Neural progenitor cell (in vitro differentiated cells): ENCODE data around the gene VCAN. TPM values are rescaled to one million over a fixed set of nuclear protein-coding genes. Genes with fewer than 3 reads are reported as not detected.

Experiments used
- DNase-seq: peaks from one replicate; pipeline ENCODE4 v3.0.0-alpha.2; 2016; ENCODE audit warnings: low spot score
- H2AFZ ChIP-seq: fragments of 200-600 bp; sonication (generic); replicated peaks from 2 replicates; pipeline ENCODE4 v1.6.1; 2016; ENCODE audit warnings: antibody characterized with exemption
- H3F3A ChIP-seq: fragments of 200-600 bp; sonication (generic); 2 replicates; pipeline ENCODE4 v1.6.1; 2016; ENCODE audit warnings: antibody characterized with exemption, low read depth
- H3K27ac ChIP-seq: fragments of 200-600 bp; sonication (generic); 2 replicates; pipeline ENCODE4 v1.5.1; 2016; ENCODE audit warnings: mild to moderate bottlenecking
- H3K27me3 ChIP-seq: fragments of 200-600 bp; sonication (generic); 2 replicates; pipeline ENCODE4 v1.6.1; 2016; ENCODE audit warnings: mild to moderate bottlenecking, moderate library complexity
- H3K36me3 ChIP-seq: fragments of 200-600 bp; sonication (generic); 2 replicates; pipeline ENCODE4 v1.5.1; 2016
- H3K4me1 ChIP-seq: fragments of 200-600 bp; sonication (generic); 2 replicates; pipeline ENCODE4 v1.6.1; 2016; ENCODE audit warnings: mixed run types
- H3K4me2 ChIP-seq: fragments of 200-600 bp; sonication (generic); 2 replicates; pipeline ENCODE4 v1.6.1; 2016
- H3K4me3 ChIP-seq: fragments of 200-600 bp; sonication (generic); 2 replicates; pipeline ENCODE4 v1.5.1; 2016
- H3K79me2 ChIP-seq: fragments of 200-600 bp; sonication (generic); 2 replicates; pipeline ENCODE4 v1.6.1; 2016; ENCODE audit warnings: low read depth
- H3K9ac ChIP-seq: fragments of 200-600 bp; sonication (generic); 2 replicates; pipeline ENCODE4 v1.6.1; 2016
- H3K9me3 ChIP-seq: fragments of 200-600 bp; sonication (generic); 2 replicates; pipeline ENCODE4 v1.5.1; 2016; ENCODE audit warnings: low read depth
- H4K20me1 ChIP-seq: fragments of 200-600 bp; sonication (generic); 2 replicates; pipeline ENCODE4 v1.6.1; 2016; ENCODE audit warnings: low read depth
- H3K27ac Mint-ChIP-seq: 3 replicates; pipeline ENCODE4 v1.8.0; 2021; ENCODE audit warnings: mixed read lengths
- H3K27me3 Mint-ChIP-seq: 2 replicates; pipeline ENCODE4 v1.8.0; 2022; ENCODE audit warnings: low read depth, mild to moderate bottlenecking, inconsistent platforms, moderate library complexity, mixed read lengths; ENCODE audit not compliant: insufficient read depth
- H3K36me3 Mint-ChIP-seq: 3 replicates; pipeline ENCODE4 v1.8.0; 2021; ENCODE audit warnings: mixed read lengths
- H3K4me1 Mint-ChIP-seq: 3 replicates; pipeline ENCODE4 v1.8.0; 2021; ENCODE audit warnings: mixed read lengths
- H3K4me3 Mint-ChIP-seq: 3 replicates; pipeline ENCODE4 v1.8.0; 2021; ENCODE audit warnings: mild to moderate bottlenecking, moderate library complexity, mixed read lengths
- H3K9me3 Mint-ChIP-seq: 3 replicates; pipeline ENCODE4 v1.8.0; 2020; ENCODE audit warnings: mixed read lengths
- EZH2 ChIP-seq: fragments of 200-600 bp; sonication (generic); IDR thresholded peaks from 2 replicates; pipeline ENCODE4 v1.6.1; 2017; ENCODE audit warnings: antibody characterized with exemption, mild to moderate bottlenecking, moderate library complexity
- EZH2phosphoT487 ChIP-seq: fragments of 200-600 bp; sonication (generic); IDR thresholded peaks from 2 replicates; pipeline ENCODE4 v1.6.1; 2017; ENCODE audit warnings: antibody characterized with exemption
- total RNA-seq: library from RNA; depleted of rRNA; stranded (reverse); fragments of >200 nt; gene quantifications from 2 replicates; pipeline ENCODE4 v1.2.3, GENCODE V29; 2015; ENCODE audit warnings: low replicate concordance
- TF ChIP-seq, protein P1 (sequence below): fragments of 200-600 bp; sonication (generic); IDR thresholded peaks from 2 replicates; pipeline ENCODE4 v1.5.1; 2017; ENCODE audit warnings: antibody characterized with exemption, mild to moderate bottlenecking

VCAN gene
- total RNA-seq, 1 donor from 2014 or later = 101 TPM

- Histone ChIP-seq H3F3A (peaks cover 57% of the 10 kb centered on the region), H4K20me1 (peaks cover 7% of the 10 kb centered on the region), H3K4me1 (peaks cover 21% of the 10 kb centered on the region), H3K4me3 (peak overlapping the region; percentile 83), H3K9me3 (no peaks in the 10 kb centered on the region), H3K9ac (no peak overlapping the region), H3K79me2 (peaks cover 78% of the 10 kb centered on the region), H2AFZ (no peak overlapping the region), H3K27ac (no peak overlapping the region), H3K36me3 (peaks cover 3% of the 10 kb centered on the region), H3K4me2 (peak overlapping the region; percentile 83), H3K27me3 (no peaks in the 10 kb centered on the region)
- Mint-ChIP-seq H3K36me3 (peaks cover 43% of the 10 kb centered on the region), H3K9me3 (peaks cover 13% of the 10 kb centered on the region), H3K4me1 (peaks cover 20% of the 10 kb centered on the region), H3K4me3 (peak overlapping the region; percentile 95), H3K27me3 (peaks cover 2% of the 10 kb centered on the region), H3K27ac (peak overlapping the region; percentile 1)
- TF ChIP-seq EZH2phosphoT487 = no peak
- TF ChIP-seq, protein P1, sequence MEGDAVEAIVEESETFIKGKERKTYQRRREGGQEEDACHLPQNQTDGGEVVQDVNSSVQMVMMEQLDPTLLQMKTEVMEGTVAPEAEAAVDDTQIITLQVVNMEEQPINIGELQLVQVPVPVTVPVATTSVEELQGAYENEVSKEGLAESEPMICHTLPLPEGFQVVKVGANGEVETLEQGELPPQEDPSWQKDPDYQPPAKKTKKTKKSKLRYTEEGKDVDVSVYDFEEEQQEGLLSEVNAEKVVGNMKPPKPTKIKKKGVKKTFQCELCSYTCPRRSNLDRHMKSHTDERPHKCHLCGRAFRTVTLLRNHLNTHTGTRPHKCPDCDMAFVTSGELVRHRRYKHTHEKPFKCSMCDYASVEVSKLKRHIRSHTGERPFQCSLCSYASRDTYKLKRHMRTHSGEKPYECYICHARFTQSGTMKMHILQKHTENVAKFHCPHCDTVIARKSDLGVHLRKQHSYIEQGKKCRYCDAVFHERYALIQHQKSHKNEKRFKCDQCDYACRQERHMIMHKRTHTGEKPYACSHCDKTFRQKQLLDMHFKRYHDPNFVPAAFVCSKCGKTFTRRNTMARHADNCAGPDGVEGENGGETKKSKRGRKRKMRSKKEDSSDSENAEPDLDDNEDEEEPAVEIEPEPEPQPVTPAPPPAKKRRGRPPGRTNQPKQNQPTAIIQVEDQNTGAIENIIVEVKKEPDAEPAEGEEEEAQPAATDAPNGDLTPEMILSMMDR = no peak
- no peak for TF ChIP-seq EZH2
- DNase-seq = peak; percentile 24
These were observed 4.6 kb downstream of the VCAN start for GRCh38 chr5:83475935-83476814.

- Histone ChIP-seq H3F3A (peaks cover under 1% of the 10 kb centered on the region), H3K4me3 (no peak overlapping the region), H3K36me3 (peaks cover 8% of the 10 kb centered on the region), H3K79me2 (peaks cover 46% of the 10 kb centered on the region), H3K27me3 (no peaks in the 10 kb centered on the region), H3K4me2 (no peak overlapping the region), H3K9me3 (no peaks in the 10 kb centered on the region), H3K9ac (no peak overlapping the region), H3K27ac (no peak overlapping the region), H4K20me1 (no peaks in the 10 kb centered on the region), H3K4me1 (peaks cover 10% of the 10 kb centered on the region), H2AFZ (no peak overlapping the region)
- H3K4me3 Mint-ChIP-seq = no peak overlapping the region
- no peak overlapping the region for H3K27ac Mint-ChIP-seq
- H3K9me3 Mint-ChIP-seq = peaks cover 13% of the 10 kb centered on the region
- H3K36me3 Mint-ChIP-seq = peaks cover 68% of the 10 kb centered on the region
- DNase-seq = no peak
- H3K4me1 Mint-ChIP-seq = peaks cover 2% of the 10 kb centered on the region
- TF ChIP-seq EZH2phosphoT487 = no peak
- TF ChIP-seq, protein P1 = no peak
- TF ChIP-seq EZH2 = no peak
- H3K27me3 Mint-ChIP-seq = peaks cover 2% of the 10 kb centered on the region
These were observed 11.4 kb downstream of the VCAN start for GRCh38 chr5:83482961-83483360.

GRCh38 chr5:83484294-83484693 is 12.8 kb downstream of the VCAN start:
- Mint-ChIP-seq H3K27ac (no peak overlapping the region), H3K9me3 (peaks cover 11% of the 10 kb centered on the region), H3K27me3 (peaks cover 2% of the 10 kb centered on the region), H3K36me3 (peaks cover 65% of the 10 kb centered on the region), H3K4me1 (peaks cover 5% of the 10 kb centered on the region), H3K4me3 (no peak overlapping the region)
- DNase-seq = no peak
- Histone ChIP-seq H3K36me3 (peaks cover 8% of the 10 kb centered on the region), H3F3A (peaks cover 6% of the 10 kb centered on the region), H3K9ac (no peak overlapping the region), H3K9me3 (no peaks in the 10 kb centered on the region), H3K4me2 (no peak overlapping the region), H3K4me3 (no peak overlapping the region), H4K20me1 (no peaks in the 10 kb centered on the region), H2AFZ (no peak overlapping the region), H3K4me1 (peaks cover 23% of the 10 kb centered on the region), H3K79me2 (peaks cover 42% of the 10 kb centered on the region), H3K27me3 (no peaks in the 10 kb centered on the region), H3K27ac (no peak overlapping the region)
- TF ChIP-seq, protein P1 = no peak
- no peak for TF ChIP-seq EZH2
- no peak for TF ChIP-seq EZH2phosphoT487
